ENCODE measurements around the gene OXCT1. TPM values are rescaled to one million over a fixed set of nuclear protein-coding genes. Genes with fewer than 3 reads are reported as not detected.
A peak's percentile ranks its signal among the peaks of the same experiment; 100 is the strongest.
"Not testable (repeated sequence)": the region's sequence is repeated elsewhere in the genome, so short reads cannot be mapped to it uniquely, and the experiment has no call there.

OXCT1 gene
- total and polyA plus RNA-seq, 2 experiments from 2014 or later: 12.4 to 16.9 TPM

DNA sequence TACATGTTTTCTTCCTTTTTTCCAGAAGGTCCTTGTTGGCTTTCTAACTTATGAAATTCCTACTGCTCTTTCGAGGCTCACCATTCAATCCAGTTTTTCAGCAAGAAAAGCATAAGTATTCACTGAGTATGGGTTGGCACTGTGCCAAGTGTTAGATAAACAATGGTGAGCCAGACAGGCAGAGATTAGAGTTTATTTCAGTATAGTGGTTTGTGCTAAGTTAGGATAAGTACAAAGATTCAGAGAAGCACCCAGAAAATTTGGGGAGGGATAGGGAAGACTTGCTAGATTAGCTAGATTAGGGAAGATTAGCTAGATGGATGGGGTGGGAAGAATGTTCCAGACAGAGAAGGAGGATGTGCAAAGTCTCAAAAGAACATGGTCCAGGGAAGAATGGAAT is 122.9 kb downstream of the OXCT1 start:
- no peak overlapping the region for H2AFZ ChIP-seq
- H3K27ac ChIP-seq: no peak overlapping the region
- H4K20me1 ChIP-seq (ENCODE audit: insufficient read depth, poor library complexity, severe bottlenecking): no peaks in the 10 kb centered on the region
- H3K4me1 ChIP-seq (ENCODE audit: insufficient read depth): no peaks in the 10 kb centered on the region
- H3K27me3 ChIP-seq: no peaks in the 10 kb centered on the region
- no peak overlapping the region for H3K4me2 ChIP-seq
- TF ChIP-seq EZH2phosphoT487 (IDR thresholded peaks at IDR 0.05; ENCODE audit: low read depth, severe bottlenecking, unreplicated experiment): no peak
- no peak for TF ChIP-seq CTCF (IDR thresholded peaks at IDR 0.05; ENCODE audit: poor library complexity)
- TF ChIP-seq EZH2 (IDR thresholded peaks at IDR 0.05; ENCODE audit: borderline replicate concordance): no peak
- peak; percentile 50 for DNase-seq (ENCODE audit: low spot score)
- no peak overlapping the region for H3K4me3 ChIP-seq
- H3K36me3 ChIP-seq (replicated peaks; ENCODE audit: insufficient read depth, low read depth): no peaks in the 10 kb centered on the region
- H3K79me2 ChIP-seq: no peaks in the 10 kb centered on the region
- no peaks in the 10 kb centered on the region for H3K9me2 ChIP-seq (replicated peaks; ENCODE audit: insufficient read depth)
- no peaks in the 10 kb centered on the region for H3K9me3 ChIP-seq (ENCODE audit: low read depth)
- 52% methylated on average over 1 of the region's 1 CpG for WGBS (ENCODE audit: low lambda C conversion rate, missing lambda C conversion rate)

- not testable (repeated sequence) for H3K36me3 ChIP-seq (replicated peaks; ENCODE audit: insufficient read depth, low read depth); H4K20me1 ChIP-seq (ENCODE audit: insufficient read depth, poor library complexity, severe bottlenecking); H3K9me2 ChIP-seq (replicated peaks; ENCODE audit: insufficient read depth); H3K4me2 ChIP-seq; H3K9me3 ChIP-seq (ENCODE audit: low read depth); H3K27ac ChIP-seq; H3K4me3 ChIP-seq; H3K4me1 ChIP-seq (ENCODE audit: insufficient read depth); H2AFZ ChIP-seq; H3K27me3 ChIP-seq; DNase-seq (ENCODE audit: low spot score); H3K79me2 ChIP-seq
- 100% methylated on average over 1 of the region's 1 CpG for WGBS (ENCODE audit: low lambda C conversion rate, missing lambda C conversion rate)
These were observed 127.6 kb downstream of the OXCT1 start for GRCh38 chr5:41742608-41743007.

- WGBS (ENCODE audit: low lambda C conversion rate, missing lambda C conversion rate): 80% methylated on average over 3 of the region's 3 CpGs
- Histone ChIP-seq H3K4me2 (no peak overlapping the region), H3K9me2 (replicated peaks; ENCODE audit: insufficient read depth) (no peaks in the 10 kb centered on the region), H3K79me2 (no peaks in the 10 kb centered on the region), H3K27ac (no peak overlapping the region), H3K4me1 (ENCODE audit: insufficient read depth) (no peaks in the 10 kb centered on the region), H3K36me3 (replicated peaks; ENCODE audit: insufficient read depth, low read depth) (no peaks in the 10 kb centered on the region), H3K27me3 (no peaks in the 10 kb centered on the region), H3K9me3 (ENCODE audit: low read depth) (no peaks in the 10 kb centered on the region), H4K20me1 (ENCODE audit: insufficient read depth, poor library complexity, severe bottlenecking) (no peaks in the 10 kb centered on the region), H3K4me3 (no peak overlapping the region), H2AFZ (no peak overlapping the region)
- no peak for DNase-seq (ENCODE audit: low spot score)
- TF ChIP-seq EZH2 (IDR thresholded peaks at IDR 0.05; ENCODE audit: borderline replicate concordance): no peak
- no peak for TF ChIP-seq CTCF (IDR thresholded peaks at IDR 0.05; ENCODE audit: poor library complexity)
- TF ChIP-seq EZH2phosphoT487 (IDR thresholded peaks at IDR 0.05; ENCODE audit: low read depth, severe bottlenecking, unreplicated experiment): no peak
These were observed 131.4 kb downstream of the OXCT1 start for GRCh38 chr5:41738710-41739354.

- DNase-seq (ENCODE audit: low spot score): no peak
These were observed 133.6 kb downstream of the OXCT1 start for GRCh38 chr5:41736641-41737040.

More at GRCh38 chr5:41736641-41737040, 133.6 kb downstream of the OXCT1 start:
- Histone ChIP-seq H4K20me1 (ENCODE audit: insufficient read depth, poor library complexity, severe bottlenecking) (no peaks in the 10 kb centered on the region), H3K9me3 (ENCODE audit: low read depth) (no peaks in the 10 kb centered on the region), H3K27ac (no peak overlapping the region), H2AFZ (no peak overlapping the region), H3K27me3 (no peaks in the 10 kb centered on the region), H3K36me3 (replicated peaks; ENCODE audit: insufficient read depth, low read depth) (no peaks in the 10 kb centered on the region), H3K79me2 (no peaks in the 10 kb centered on the region), H3K4me1 (ENCODE audit: insufficient read depth) (no peaks in the 10 kb centered on the region), H3K4me3 (no peak overlapping the region), H3K4me2 (no peak overlapping the region), H3K9me2 (replicated peaks; ENCODE audit: insufficient read depth) (no peaks in the 10 kb centered on the region)
- no peak for TF ChIP-seq CTCF (IDR thresholded peaks at IDR 0.05; ENCODE audit: poor library complexity)
- TF ChIP-seq EZH2 (IDR thresholded peaks at IDR 0.05; ENCODE audit: borderline replicate concordance): no peak
- no peak for TF ChIP-seq EZH2phosphoT487 (IDR thresholded peaks at IDR 0.05; ENCODE audit: low read depth, severe bottlenecking, unreplicated experiment)
